GM23248 (cell line): ENCODE data around the gene ARHGEF28. TPM values are rescaled to one million over a fixed set of nuclear protein-coding genes. Genes with fewer than 3 reads are reported as not detected.

Source experiments
- DNase-seq: peaks from one replicate; pipeline ENCODE4 v3.0.0-alpha.2; 2015
- H2AFZ ChIP-seq: fragments of 200-600 bp; sonication (generic); 2 replicates; pipeline ENCODE4 v1.6.1; 2016; ENCODE audit warnings: antibody characterized with exemption
- H3F3A ChIP-seq: fragments of 200-600 bp; sonication (generic); 2 replicates; pipeline ENCODE4 v1.6.1; 2016; ENCODE audit warnings: mild to moderate bottlenecking, antibody characterized with exemption, mixed run types; ENCODE audit not compliant: insufficient read depth
- H3K27ac ChIP-seq: fragments of 200-600 bp; sonication (generic); 2 replicates; pipeline ENCODE4 v1.5.1; 2016; ENCODE audit warnings: mild to moderate bottlenecking
- H3K27me3 ChIP-seq: fragments of 200-600 bp; sonication (generic); replicated peaks from 2 replicates; pipeline ENCODE4 v1.6.1; 2016; ENCODE audit warnings: mild to moderate bottlenecking; ENCODE audit not compliant: insufficient read depth
- H3K36me3 ChIP-seq: fragments of 200-600 bp; sonication (generic); 2 replicates; pipeline ENCODE4 v1.6.1; 2016; ENCODE audit warnings: low read depth, mild to moderate bottlenecking
- H3K4me1 ChIP-seq: fragments of 200-600 bp; sonication (generic); 2 replicates; pipeline ENCODE4 v1.6.1; 2016; ENCODE audit warnings: mild to moderate bottlenecking; ENCODE audit not compliant: insufficient read depth
- H3K4me2 ChIP-seq: fragments of 200-600 bp; sonication (generic); one replicate; pipeline ENCODE4 v1.6.1; 2016; ENCODE audit warnings: mild to moderate bottlenecking; ENCODE audit not compliant: unreplicated experiment
- H3K4me3 ChIP-seq: fragments of 200-600 bp; sonication (generic); 2 replicates; pipeline ENCODE4 v1.5.1; 2016; ENCODE audit warnings: mild to moderate bottlenecking
- H3K79me2 ChIP-seq: fragments of 200-600 bp; sonication (generic); 2 replicates; pipeline ENCODE4 v1.6.1; 2016; ENCODE audit warnings: mild to moderate bottlenecking; ENCODE audit not compliant: insufficient read depth
- H3K9ac ChIP-seq: fragments of 200-600 bp; sonication (generic); 2 replicates; pipeline ENCODE4 v1.6.1; 2016; ENCODE audit warnings: mild to moderate bottlenecking
- H3K9me2 ChIP-seq: fragments of 200-600 bp; sonication (generic); 2 replicates; pipeline ENCODE4 v1.6.1; 2016; ENCODE audit warnings: mixed run types, mild to moderate bottlenecking, moderate library complexity; ENCODE audit not compliant: insufficient read depth
- H3K9me3 ChIP-seq: fragments of 200-600 bp; sonication (generic); one replicate; pipeline ENCODE4 v1.6.1; 2017; ENCODE audit warnings: low read depth
- H4K20me1 ChIP-seq: fragments of 200-600 bp; sonication (generic); 2 replicates; pipeline ENCODE4 v1.6.0; 2016; ENCODE audit not compliant: insufficient read depth
- EZH2 ChIP-seq: fragments of 200-600 bp; sonication (generic); IDR thresholded peaks from 2 replicates; pipeline ENCODE4 v1.6.1; 2018; ENCODE audit warnings: antibody characterized with exemption, mild to moderate bottlenecking; ENCODE audit not compliant: insufficient read depth, poor library complexity, severe bottlenecking
- EZH2phosphoT487 ChIP-seq: fragments of 200-600 bp; sonication (generic); IDR thresholded peaks from 2 replicates; pipeline ENCODE4 v1.6.1; 2018; ENCODE audit warnings: antibody characterized with exemption, moderate library complexity, mild to moderate bottlenecking, low read depth; ENCODE audit not compliant: insufficient read depth
- WGBS, 2 experiments: methylation state at CpG; one replicate each; pipeline ENCODE4 v1.1.6; 2015 to 2017; ENCODE audit warnings: low lambda C conversion rate in 2 of 2, low coverage in 1 of 2; ENCODE audit errors: missing lambda C conversion rate in 2 of 2; 5-methylcytosine and 5-hydroxymethylcytosine counted together
- in situ Hi-C: fragments of 300-500 bp; cut with MboI; formaldehyde crosslinking; loops from 2 replicates; pipeline ENCODE4 v1.15.0; 2020
- polyA plus RNA-seq: library from polyadenylated mRNA; unstranded; fragments of >200 nt; fragmentation: Nextera tagmentation; extraction: Ambion mirVana; gene quantifications from 2 replicates; pipeline ENCODE4 v1.2.1, GENCODE V29; 2016
- total RNA-seq: library from RNA; depleted of rRNA; stranded (reverse); fragments of >200 nt; shearing (Covaris generic); gene quantifications from 2 replicates; pipeline ENCODE4 v1.2.3, GENCODE V29; 2014

ARHGEF28 gene
- total and polyA plus RNA-seq, 2 experiments from 2014 or later = 5.0 to 9.6 TPM

- Histone ChIP-seq H2AFZ (no peak overlapping the region), H3K9me2 (no peaks in the 10 kb centered on the region), H3F3A (no peaks in the 10 kb centered on the region), H3K27me3 (no peaks in the 10 kb centered on the region), H3K36me3 (peaks cover 6% of the 10 kb centered on the region; the same call in 1 of the 2 replicates), H3K4me2 (no peak overlapping the region), H3K79me2 (no peaks in the 10 kb centered on the region), H4K20me1 (no peaks in the 10 kb centered on the region), H3K9ac (no peak overlapping the region), H3K9me3 (peaks cover 8% of the 10 kb centered on the region), H3K4me1 (no peaks in the 10 kb centered on the region), H3K27ac (no peak overlapping the region), H3K4me3 (no peak overlapping the region)
- TF ChIP-seq EZH2phosphoT487 (no peak), EZH2 (no peak)
- no peak for DNase-seq
- in situ Hi-C loops = no loop called here
These were observed 210.6 kb downstream of the ARHGEF28 start for GRCh38 chr5:73836607-73837006.

GRCh38 chr5:73838901-73839300, 212.9 kb downstream of the ARHGEF28 start:
- no peaks in the 10 kb centered on the region for H3K27me3 ChIP-seq
- H3K9ac ChIP-seq = no peak overlapping the region
- no peak overlapping the region for H3K4me2 ChIP-seq
- peaks cover 6% of the 10 kb centered on the region; the same call in 1 of the 2 replicates for H3K36me3 ChIP-seq
- H3K4me1 ChIP-seq = no peaks in the 10 kb centered on the region
- H3K9me2 ChIP-seq = no peaks in the 10 kb centered on the region
- no peaks in the 10 kb centered on the region for H3F3A ChIP-seq
- no peak overlapping the region for H3K27ac ChIP-seq
- H2AFZ ChIP-seq = no peak overlapping the region
- no peak for DNase-seq
- 22 to 34% methylated on average over 1 of the region's 1 CpG for WGBS, 2 experiments
- no peaks in the 10 kb centered on the region for H3K79me2 ChIP-seq
- H3K9me3 ChIP-seq = peaks cover 8% of the 10 kb centered on the region
- no peaks in the 10 kb centered on the region for H4K20me1 ChIP-seq
- in situ Hi-C loops = no loop called here
- H3K4me3 ChIP-seq = no peak overlapping the region
- TF ChIP-seq EZH2 (no peak), EZH2phosphoT487 (no peak)

- in situ Hi-C loops = no loop called here
These were observed 215.6 kb downstream of the ARHGEF28 start for GRCh38 chr5:73841641-73842040.

DNA sequence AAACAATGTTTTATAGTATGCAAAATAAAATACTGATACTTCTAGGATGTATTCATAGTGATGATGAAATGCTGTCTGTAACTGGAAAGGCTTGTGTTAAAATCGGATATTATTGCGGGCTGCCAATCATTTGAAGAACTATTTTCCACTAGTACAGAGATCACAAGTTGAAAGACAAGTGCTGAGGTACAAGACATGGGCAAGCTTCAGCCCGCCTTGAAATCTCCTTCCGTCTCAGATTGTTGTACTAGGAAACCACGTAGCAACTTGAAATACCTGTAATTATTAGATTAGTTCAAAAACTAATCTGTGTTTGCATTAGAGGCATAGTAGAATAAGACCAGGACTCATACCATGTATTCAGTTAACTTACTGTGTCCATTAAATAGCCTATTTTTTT, 218.2 kb downstream of the ARHGEF28 start:
- Histone ChIP-seq H3K9me3 (no peaks in the 10 kb centered on the region), H3K9me2 (no peaks in the 10 kb centered on the region), H3K4me1 (no peaks in the 10 kb centered on the region), H3K4me2 (no peak overlapping the region), H3F3A (no peaks in the 10 kb centered on the region), H3K36me3 (0 out of 2 replicates have a peak, but pooled peaks cover 4% of the 10 kb centered on the region), H3K79me2 (no peaks in the 10 kb centered on the region), H3K4me3 (no peak overlapping the region), H3K27ac (no peak overlapping the region), H4K20me1 (no peaks in the 10 kb centered on the region), H3K9ac (no peak overlapping the region), H2AFZ (no peak overlapping the region), H3K27me3 (no peaks in the 10 kb centered on the region)
- no peak for DNase-seq
- 75 to 77% methylated on average over 5 of the region's 5 CpGs for WGBS, 2 experiments
- TF ChIP-seq EZH2 (no peak), EZH2phosphoT487 (no peak)
- in situ Hi-C loops = no loop called here

More at GRCh38 chr5:73841641-73842040, 215.6 kb downstream of the ARHGEF28 start:
- H3K36me3 ChIP-seq = peaks cover 6% of the 10 kb centered on the region; the same call in 1 of the 2 replicates
- no peaks in the 10 kb centered on the region for H4K20me1 ChIP-seq
- H3F3A ChIP-seq = no peaks in the 10 kb centered on the region
- H3K4me1 ChIP-seq = no peaks in the 10 kb centered on the region
- H3K4me3 ChIP-seq = no peak overlapping the region
- no peak for TF ChIP-seq EZH2phosphoT487
- TF ChIP-seq EZH2 = no peak
- H3K9me3 ChIP-seq = peaks cover 6% of the 10 kb centered on the region
- H3K9me2 ChIP-seq = no peaks in the 10 kb centered on the region
- no peaks in the 10 kb centered on the region for H3K27me3 ChIP-seq
- DNase-seq = no peak
- H3K27ac ChIP-seq = no peak overlapping the region
- H3K79me2 ChIP-seq = no peaks in the 10 kb centered on the region
- no peak overlapping the region for H3K9ac ChIP-seq
- no peak overlapping the region for H3K4me2 ChIP-seq
- H2AFZ ChIP-seq = no peak overlapping the region

- Histone ChIP-seq H3K36me3 (0 out of 2 replicates have a peak, but pooled peaks cover 5% of the 10 kb centered on the region), H3K9me3 (no peaks in the 10 kb centered on the region), H3F3A (peaks cover 13% of the 10 kb centered on the region; the same call in 1 of the 2 replicates), H3K4me1 (peaks cover 12% of the 10 kb centered on the region), H4K20me1 (no peaks in the 10 kb centered on the region), H3K9ac (no peak overlapping the region), H3K27me3 (no peaks in the 10 kb centered on the region), H3K27ac (no peak overlapping the region), H3K79me2 (no peaks in the 10 kb centered on the region), H3K4me2 (no peak overlapping the region), H2AFZ (no peak overlapping the region), H3K9me2 (no peaks in the 10 kb centered on the region), H3K4me3 (no peak overlapping the region)
- no peak for DNase-seq
- 65 to 77% methylated on average over 2 of the region's 2 CpGs for whole genome bisulfite sequencing, 2 experiments
- TF ChIP-seq EZH2 (no peak), EZH2phosphoT487 (no peak)
- in situ Hi-C loops = no loop called here
These were observed 225.6 kb downstream of the ARHGEF28 start for GRCh38 chr5:73851471-73852181.
